IgD-negative memory B cell (primary cell): Measurements from ENCODE around the gene MATN3. TPM values are rescaled to one million over a fixed set of nuclear protein-coding genes. Genes with fewer than 3 reads are reported as not detected.
A peak's percentile ranks its signal among the peaks of the same experiment; 100 is the strongest.

Source experiments
- H3K27ac Mint-ChIP-seq, 3 donors: one replicate each; pipeline ENCODE4 v1.8.0; 2020 to 2022; ENCODE audit warnings: mild to moderate bottlenecking in 3 of 3, mixed read lengths in 3 of 3, moderate library complexity in 1 of 3
- H3K27me3 Mint-ChIP-seq: one replicate; pipeline ENCODE4 v1.8.0; 2021; ENCODE audit warnings: mixed read lengths
- H3K36me3 Mint-ChIP-seq: one replicate; pipeline ENCODE4 v1.8.0; 2020; ENCODE audit warnings: mild to moderate bottlenecking, mixed read lengths
- H3K4me1 Mint-ChIP-seq, 3 donors: one replicate each; pipeline ENCODE4 v1.8.0; 2020 to 2022; ENCODE audit warnings: mixed read lengths in 3 of 3, mild to moderate bottlenecking in 1 of 3
- H3K4me3 Mint-ChIP-seq, 4 donors: one replicate each; pipeline ENCODE4 v1.8.0; 2020 to 2022; ENCODE audit warnings: mild to moderate bottlenecking in 4 of 4, mixed read lengths in 4 of 4, moderate library complexity in 3 of 4
- H3K9me3 Mint-ChIP-seq, 3 donors: one replicate each; pipeline ENCODE4 v1.8.0; 2020 to 2021; ENCODE audit warnings: mixed read lengths in 3 of 3, mild to moderate bottlenecking in 1 of 3
- polyA plus RNA-seq: library from polyadenylated mRNA; unstranded; fragments of 300-500 nt; fragmentation: Illumina TruSeq; gene quantifications from one replicate; pipeline ENCODE4 v1.2.3, GENCODE V29; 2021

Gene MATN3
- not detected for polyA plus RNA-seq

GRCh38 chr2:20012282-20013125, at the start of gene MATN3:
TSS of gene MATN3 (minus strand) at chr2:20012668. CDS start at chr2:20012631, 37 bp downstream.
- Mint-ChIP-seq H3K9me3 (peaks cover 0 to 6% (median 5%) of the 10 kb centered on the region in 3 donors), H3K27ac (no peak within 1 kb of the TSS), H3K4me1 (peaks cover 0 to 9% (median 0%) of the 10 kb centered on the region in 3 donors), H3K27me3 (peaks cover 34% of the 10 kb centered on the region), H3K36me3 (peaks cover 2% of the 10 kb centered on the region), H3K4me3 (peak within 1 kb of the TSS; percentile 71 to 91 (median 76))

- Mint-ChIP-seq H3K4me1 (peaks cover 0 to 4% (median 2%) of the 10 kb centered on the region in 3 donors), H3K4me3 (peak overlapping the region in 1 of 4 donors; percentile 14), H3K27me3 (peaks cover 3% of the 10 kb centered on the region), H3K36me3 (peaks cover 4% of the 10 kb centered on the region), H3K27ac (no peak overlapping the region), H3K9me3 (peaks cover 0 to 4% (median 3%) of the 10 kb centered on the region in 3 donors)
Measured at GRCh38 chr2:20061940-20062339, 49.5 kb upstream of the MATN3 start.

GRCh38 chr2:20061476-20061875, 49.0 kb upstream of the MATN3 start:
- H3K4me3 Mint-ChIP-seq, result peak overlapping the region in 1 of 4 donors; percentile 14
- H3K27ac Mint-ChIP-seq, result no peak overlapping the region
- peaks cover 0 to 4% (median 3%) of the 10 kb centered on the region in 3 donors for H3K9me3 Mint-ChIP-seq
- H3K27me3 Mint-ChIP-seq, result peaks cover 7% of the 10 kb centered on the region
- peaks cover 6% of the 10 kb centered on the region for H3K36me3 Mint-ChIP-seq
- peaks cover 0 to 4% (median 2%) of the 10 kb centered on the region in 3 donors for H3K4me1 Mint-ChIP-seq

- Mint-ChIP-seq H3K9me3 (peaks cover 0 to 4% (median 3%) of the 10 kb centered on the region in 3 donors), H3K4me1 (peaks cover 0 to 4% (median 2%) of the 10 kb centered on the region in 3 donors), H3K27me3 (peaks cover 8% of the 10 kb centered on the region)
Measured at GRCh38 chr2:20060106-20060505, 47.6 kb upstream of the MATN3 start.

GRCh38 chr2:20057268-20057667, 44.8 kb upstream of the MATN3 start:
- Mint-ChIP-seq H3K27ac (no peak overlapping the region), H3K36me3 (peaks cover 5% of the 10 kb centered on the region), H3K4me3 (no peak overlapping the region), H3K27me3 (peaks cover 12% of the 10 kb centered on the region), H3K9me3 (no peaks in the 10 kb centered on the region), H3K4me1 (peaks cover 0 to 1% (median 0%) of the 10 kb centered on the region in 3 donors)

More at GRCh38 chr2:20060106-20060505, 47.6 kb upstream of the MATN3 start:
- H3K4me3 Mint-ChIP-seq, result no peak overlapping the region
- peaks cover 6% of the 10 kb centered on the region for H3K36me3 Mint-ChIP-seq
- no peak overlapping the region for H3K27ac Mint-ChIP-seq

- no peak overlapping the region for H3K27ac Mint-ChIP-seq
Measured at GRCh38 chr2:20054931-20055330, 42.5 kb upstream of the MATN3 start.

GRCh38 chr2:20054119-20054518, 41.7 kb upstream of the MATN3 start:
- H3K4me1 Mint-ChIP-seq, result peaks cover 7 to 14% (median 10%) of the 10 kb centered on the region in 3 donors
- no peaks in the 10 kb centered on the region for H3K9me3 Mint-ChIP-seq
- H3K27ac Mint-ChIP-seq, result peak overlapping the region in 1 of 3 donors; percentile 11
- no peak overlapping the region for H3K4me3 Mint-ChIP-seq
- H3K27me3 Mint-ChIP-seq, result peaks cover 9% of the 10 kb centered on the region
- H3K36me3 Mint-ChIP-seq, result peaks cover 5% of the 10 kb centered on the region

More at GRCh38 chr2:20054931-20055330, 42.5 kb upstream of the MATN3 start:
- H3K27me3 Mint-ChIP-seq, result peaks cover 9% of the 10 kb centered on the region
- H3K36me3 Mint-ChIP-seq, result peaks cover 5% of the 10 kb centered on the region
- H3K4me1 Mint-ChIP-seq, result peaks cover 0 to 6% (median 4%) of the 10 kb centered on the region in 3 donors
- H3K9me3 Mint-ChIP-seq, result no peaks in the 10 kb centered on the region
- peak overlapping the region in 1 of 4 donors; percentile 2 for H3K4me3 Mint-ChIP-seq

GRCh38 chr2:20052861-20053281, 40.4 kb upstream of the MATN3 start:
- H3K27me3 Mint-ChIP-seq, result peaks cover 9% of the 10 kb centered on the region
- H3K36me3 Mint-ChIP-seq, result peaks cover 5% of the 10 kb centered on the region
- no peak overlapping the region for H3K4me3 Mint-ChIP-seq
- H3K9me3 Mint-ChIP-seq, result no peaks in the 10 kb centered on the region
- H3K27ac Mint-ChIP-seq, result no peak overlapping the region
- peaks cover 15 to 22% (median 20%) of the 10 kb centered on the region in 3 donors for H3K4me1 Mint-ChIP-seq

GRCh38 chr2:20052229-20052851, 39.9 kb upstream of the MATN3 start:
- H3K36me3 Mint-ChIP-seq, result peaks cover 3% of the 10 kb centered on the region

GRCh38 chr2:20051532-20052228, 39.2 kb upstream of the MATN3 start, which contains the start of gene LAPTM4A:
TSS of gene LAPTM4A (minus strand) at chr2:20051628. CDS start at chr2:20051520, 108 bp downstream.
- Mint-ChIP-seq H3K9me3 (no peaks in the 10 kb centered on the region), H3K27ac (no peak within 1 kb of the TSS), H3K4me1 (peaks cover 17 to 26% (median 22%) of the 10 kb centered on the region in 3 donors), H3K4me3 (no peak within 1 kb of the TSS), H3K27me3 (peaks cover 7% of the 10 kb centered on the region), H3K36me3 (peaks cover 2% of the 10 kb centered on the region)

More at GRCh38 chr2:20052229-20052851, 39.9 kb upstream of the MATN3 start:
- no peak overlapping the region for H3K4me3 Mint-ChIP-seq
- peaks cover 17 to 23% (median 22%) of the 10 kb centered on the region in 3 donors for H3K4me1 Mint-ChIP-seq
- H3K27me3 Mint-ChIP-seq, result peaks cover 9% of the 10 kb centered on the region
- H3K9me3 Mint-ChIP-seq, result no peaks in the 10 kb centered on the region
- H3K27ac Mint-ChIP-seq, result no peak overlapping the region

GRCh38 chr2:20050646-20051531, 38.4 kb upstream of the MATN3 start:
- H3K36me3 Mint-ChIP-seq, result peaks cover 3% of the 10 kb centered on the region
- H3K4me1 Mint-ChIP-seq, result peaks cover 17 to 27% (median 22%) of the 10 kb centered on the region in 3 donors
- no peak overlapping the region for H3K4me3 Mint-ChIP-seq
- H3K27me3 Mint-ChIP-seq, result peaks cover 5% of the 10 kb centered on the region
- H3K9me3 Mint-ChIP-seq, result no peaks in the 10 kb centered on the region
- no peak overlapping the region for H3K27ac Mint-ChIP-seq

- no peak overlapping the region for H3K4me3 Mint-ChIP-seq
- H3K27ac Mint-ChIP-seq, result no peak overlapping the region
- H3K36me3 Mint-ChIP-seq, result peaks cover 3% of the 10 kb centered on the region
- no peaks in the 10 kb centered on the region for H3K9me3 Mint-ChIP-seq
- peaks cover 4% of the 10 kb centered on the region for H3K27me3 Mint-ChIP-seq
- H3K4me1 Mint-ChIP-seq, result peaks cover 21 to 31% (median 22%) of the 10 kb centered on the region in 3 donors
Measured at GRCh38 chr2:20050104-20050645, 37.7 kb upstream of the MATN3 start.

GRCh38 chr2:20049637-20050036, 37.2 kb upstream of the MATN3 start:
- H3K4me1 Mint-ChIP-seq, result peaks cover 21 to 31% (median 22%) of the 10 kb centered on the region in 3 donors
- peaks cover 3% of the 10 kb centered on the region for H3K36me3 Mint-ChIP-seq
- no peak overlapping the region for H3K4me3 Mint-ChIP-seq
- no peaks in the 10 kb centered on the region for H3K9me3 Mint-ChIP-seq
- H3K27me3 Mint-ChIP-seq, result peaks cover 1% of the 10 kb centered on the region
- no peak overlapping the region for H3K27ac Mint-ChIP-seq
